ENCODE measurements around the gene BCAN.
A peak's percentile ranks its signal among the peaks of the same experiment; 100 is the strongest.
"Not testable (repeated sequence)": the region's sequence is repeated elsewhere in the genome, so short reads cannot be mapped to it uniquely, and the experiment has no call there.

Gene BCAN

GRCh38 chr1:156618853-156619581 lies 22.9 kb upstream of the BCAN start, which contains the start of gene HAPLN2:
HAPLN2 (plus strand) TSS chr1:156619415; CDS start chr1:156623491, 4,076 bp downstream.
- DNase-seq: no peak

- DNase-seq: no peak
Observed at GRCh38 chr1:156619582-156619955, 22.3 kb upstream of the BCAN start.

- DNase-seq: no peak
Observed at GRCh38 chr1:156622581-156623297, 19.2 kb upstream of the BCAN start.

- DNase-seq: no peak
Observed at GRCh38 chr1:156623946-156624813, 17.7 kb upstream of the BCAN start.

- no peak for DNase-seq
Observed at GRCh38 chr1:156624814-156625435, 17.0 kb upstream of the BCAN start.

GRCh38 chr1:156625436-156626078 lies 16.4 kb upstream of the BCAN start:
- no peak for DNase-seq

GRCh38 chr1:156626079-156626438 lies 15.9 kb upstream of the BCAN start:
- no peak for DNase-seq

- no peak for DNase-seq
Observed at GRCh38 chr1:156627313-156627880, 14.5 kb upstream of the BCAN start.

- no peak for DNase-seq
Observed at GRCh38 chr1:156629823-156630449, 12.0 kb upstream of the BCAN start.

GRCh38 chr1:156631152-156631551 lies 10.8 kb upstream of the BCAN start:
- not testable (repeated sequence) for DNase-seq

- no peak for DNase-seq
Observed at GRCh38 chr1:156632355-156632754, 9.6 kb upstream of the BCAN start.

- no peak for DNase-seq
Observed at GRCh38 chr1:156638189-156638985, 3.5 kb upstream of the BCAN start.

- DNase-seq: peak; percentile 3
Observed at GRCh38 chr1:156639601-156640101, 2.3 kb upstream of the BCAN start.

GRCh38 chr1:156640842-156641706 lies 843 bp upstream of the BCAN start:
- no peak for DNase-seq

GRCh38 chr1:156642265-156643048 lies 540 bp downstream of the BCAN start:
- DNase-seq: no peak

GRCh38 chr1:156643049-156643777 lies 1.3 kb downstream of the BCAN start:
- DNase-seq: no peak

- DNase-seq: peak; percentile 52
Observed at GRCh38 chr1:156643778-156644092, 1.8 kb downstream of the BCAN start.

- no peak for DNase-seq
Observed at GRCh38 chr1:156644146-156644545, 2.2 kb downstream of the BCAN start.

Data from GF-D8 (cell line).